Right lung (tissue), 10 donors: ENCODE results near the gene RCN1. TPM values are rescaled to one million over a fixed set of nuclear protein-coding genes. Genes with fewer than 3 reads are reported as not detected.
"Not testable (repeated sequence)": the region's sequence is repeated elsewhere in the genome, so short reads cannot be mapped to it uniquely, and the experiment has no call there.

Source experiments
- DNase-seq, 2 donors: peaks; one replicate each; pipeline ENCODE4 v3.0.0-alpha.2; 2013
- long read RNA-seq, 8 donors: transcript quantifications; one replicate each; lab custom pipeline, GENCODE V29; 2026
- polyA plus RNA-seq, 5 donors: library from polyadenylated mRNA; unstranded; fragments of 120-200 nt; gene quantifications; one replicate each; pipeline versions ENCODE4 v1.2.1 to v1.2.3, GENCODE V29; 2013; ENCODE audit warnings: inconsistent platforms in 1 of 5, low replicate concordance in 1 of 5; ENCODE audit not compliant: insufficient read length in 5 of 5, insufficient read depth in 1 of 5

The RCN1 gene
- polyA plus RNA-seq = 100 to 1,000 TPM; 179 to 226 (median 199) TPM
- long read RNA-seq, donor 1, transcript RCN1-201 (6 exons, 2,572 nt) = major isoform, 119 of 143 reads
- long read RNA-seq, donor 1, transcript RCN1-204 (2 exons, 2,653 nt) = minor isoform, 6 of 143 reads
- long read RNA-seq, donor 1, partial matches to known transcripts = 14 of 143 reads
- long read RNA-seq, donor 1, other reads (novel, unspliced or antisense) = 0 of 143 reads
- long read RNA-seq, donor 2, transcript RCN1-201 (6 exons, 2,572 nt) = major isoform, 62 of 91 reads
- long read RNA-seq, donor 2, partial matches to known transcripts = 26 of 91 reads
- long read RNA-seq, donor 2, other reads (novel, unspliced or antisense) = 0 of 91 reads
- long read RNA-seq, donor 3, transcript RCN1-201 (6 exons, 2,572 nt) = major isoform, 73 of 77 reads
- long read RNA-seq, donor 3, partial matches to known transcripts = 0 of 77 reads
- long read RNA-seq, donor 3, other reads (novel, unspliced or antisense) = 0 of 77 reads
- long read RNA-seq, donor 4, transcript RCN1-201 (6 exons, 2,572 nt) = major isoform, 59 of 71 reads
- long read RNA-seq, donor 4, partial matches to known transcripts = 7 of 71 reads
- long read RNA-seq, donor 4, other reads (novel, unspliced or antisense) = 0 of 71 reads
- long read RNA-seq, donor 5, transcript RCN1-201 (6 exons, 2,572 nt) = major isoform, 107 of 136 reads
- long read RNA-seq, donor 5, partial matches to known transcripts = 21 of 136 reads
- long read RNA-seq, donor 5, other reads (novel, unspliced or antisense) = 0 of 136 reads
- long read RNA-seq, donor 6, transcript RCN1-201 (6 exons, 2,572 nt) = major isoform, 91 of 99 reads
- long read RNA-seq, donor 6, transcript RCN1-207 (5 exons, 2,416 nt) = minor isoform, 5 of 99 reads
- long read RNA-seq, donor 6, partial matches to known transcripts = 0 of 99 reads
- long read RNA-seq, donor 6, other reads (novel, unspliced or antisense) = 0 of 99 reads
- long read RNA-seq, donor 7, transcript RCN1-201 (6 exons, 2,572 nt) = major isoform, 81 of 82 reads
- long read RNA-seq, donor 7, partial matches to known transcripts = 0 of 82 reads
- long read RNA-seq, donor 7, other reads (novel, unspliced or antisense) = 0 of 82 reads
- long read RNA-seq, donor 8, transcript RCN1-201 (6 exons, 2,572 nt) = major isoform, 32 of 35 reads
- long read RNA-seq, donor 8, partial matches to known transcripts = 0 of 35 reads
- long read RNA-seq, donor 8, other reads (novel, unspliced or antisense) = 0 of 35 reads

DNA sequence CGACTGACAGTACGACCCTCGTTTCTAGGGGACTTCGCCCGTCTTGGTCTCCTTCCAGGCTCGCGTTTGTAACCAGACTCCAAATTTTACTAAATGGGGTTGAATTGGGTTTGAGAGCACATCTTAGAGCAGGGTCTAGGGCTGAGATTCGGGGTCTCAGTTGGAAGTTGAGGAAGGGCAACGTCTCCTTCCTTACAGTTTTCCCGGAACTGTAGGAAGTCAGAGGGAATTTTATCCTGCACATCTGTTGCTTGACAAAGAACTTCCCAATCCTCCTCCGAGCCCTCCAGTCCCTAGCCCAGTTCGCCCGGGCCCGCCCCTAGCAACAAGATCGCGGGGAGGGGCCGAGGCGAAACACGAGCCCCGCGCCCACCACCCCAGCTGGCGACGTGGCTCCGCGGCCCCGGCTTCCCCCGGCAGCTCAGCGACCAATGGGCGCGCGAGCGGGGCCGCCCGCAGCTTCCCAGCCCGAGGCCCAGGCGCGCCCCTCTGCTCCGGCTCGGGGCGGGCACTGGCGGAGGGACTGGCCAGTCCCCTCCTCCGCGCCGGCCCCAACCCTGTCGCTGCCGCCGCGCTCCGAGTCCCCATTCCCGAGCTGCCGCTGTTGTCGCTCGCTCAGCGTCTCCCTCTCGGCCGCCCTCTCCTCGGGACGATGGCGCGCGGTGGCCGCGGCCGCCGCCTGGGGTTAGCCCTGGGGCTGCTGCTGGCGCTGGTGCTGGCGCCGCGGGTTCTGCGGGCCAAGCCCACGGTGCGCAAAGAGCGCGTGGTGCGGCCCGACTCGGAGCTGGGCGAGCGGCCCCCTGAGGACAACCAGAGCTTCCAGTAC, at the start of gene RCN1:
TSS of gene RCN1 (plus strand) at position 530 of the 826 bp plus-strand sequence. CDS start at position 653, 123 bp downstream.
- peak; percentile 90 to 91 for DNase-seq

DNA sequence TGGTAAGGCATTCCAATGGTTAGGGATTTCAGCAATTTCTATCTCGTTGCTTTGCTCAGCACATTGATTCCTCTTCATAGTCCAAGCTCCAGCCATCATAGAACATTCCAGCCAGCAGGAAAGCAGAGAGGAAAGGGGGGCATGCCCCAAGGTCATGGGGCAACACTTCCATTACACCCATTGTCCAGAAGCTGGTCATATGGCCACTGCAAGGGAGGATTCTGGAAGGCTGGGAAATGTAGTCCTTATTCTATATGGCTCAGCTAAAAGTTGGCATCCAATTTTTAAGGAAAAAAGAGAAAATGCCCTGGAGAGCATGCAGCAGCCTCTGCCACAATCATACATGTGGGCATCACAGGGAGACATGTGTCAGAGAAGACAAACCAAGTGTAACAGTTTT, 47.1 kb upstream of the RCN1 start:
- no peak for DNase-seq

DNA sequence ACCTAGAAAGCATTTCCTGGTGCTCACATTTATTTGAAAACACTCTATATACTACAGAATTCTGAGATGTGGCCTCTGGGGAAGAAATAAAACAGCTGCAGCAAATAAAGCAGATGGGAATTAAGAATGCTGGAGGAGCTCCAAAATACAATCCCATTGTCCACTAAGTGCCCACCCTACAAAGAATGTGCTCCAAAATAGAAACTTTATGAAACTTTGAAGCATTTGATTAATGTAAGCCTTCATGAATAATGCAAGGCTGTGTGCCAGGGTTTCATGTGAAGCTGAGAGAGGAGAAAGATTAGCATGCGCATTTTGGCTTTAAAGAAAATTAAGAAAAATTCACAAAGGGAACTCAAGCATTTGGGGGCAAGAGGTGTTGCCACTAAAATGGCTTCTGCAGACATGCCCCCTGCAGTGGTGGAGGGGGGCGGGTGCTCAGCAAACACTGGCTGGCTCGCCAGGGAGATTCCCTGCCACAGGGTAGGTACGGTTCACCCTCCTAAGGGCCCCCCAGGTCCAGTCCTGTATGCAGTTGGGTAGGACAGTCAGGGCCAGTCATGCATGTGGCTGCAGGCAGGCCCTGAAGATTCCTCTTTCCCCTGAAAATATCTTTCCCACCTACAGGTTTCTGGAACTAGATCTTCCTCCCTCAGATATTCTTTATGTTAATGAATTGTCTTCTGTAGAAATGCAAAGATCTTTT, 46.6 kb upstream of the RCN1 start:
- peak in 1 of 2 donors; percentile 5 for DNase-seq

DNA sequence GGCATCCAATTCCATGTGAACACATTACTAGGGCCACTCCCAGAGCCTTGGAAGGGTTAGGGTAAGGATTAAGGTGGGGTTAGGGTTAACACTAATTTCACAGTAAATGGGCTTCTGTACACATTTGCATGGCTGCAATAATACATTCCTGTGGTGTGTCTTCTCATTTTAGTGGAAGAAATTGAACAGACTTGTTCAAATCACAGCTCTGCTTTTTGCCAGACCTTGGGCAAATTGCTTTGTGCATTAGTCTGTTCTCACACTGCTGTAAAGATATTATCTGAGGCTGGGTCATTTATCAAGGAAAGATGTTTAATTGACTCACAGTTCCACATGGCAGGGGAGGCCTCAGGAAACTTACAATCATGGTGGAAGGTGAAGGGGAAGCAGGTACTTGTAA, 45.4 kb upstream of the RCN1 start:
- DNase-seq = no peak

DNA sequence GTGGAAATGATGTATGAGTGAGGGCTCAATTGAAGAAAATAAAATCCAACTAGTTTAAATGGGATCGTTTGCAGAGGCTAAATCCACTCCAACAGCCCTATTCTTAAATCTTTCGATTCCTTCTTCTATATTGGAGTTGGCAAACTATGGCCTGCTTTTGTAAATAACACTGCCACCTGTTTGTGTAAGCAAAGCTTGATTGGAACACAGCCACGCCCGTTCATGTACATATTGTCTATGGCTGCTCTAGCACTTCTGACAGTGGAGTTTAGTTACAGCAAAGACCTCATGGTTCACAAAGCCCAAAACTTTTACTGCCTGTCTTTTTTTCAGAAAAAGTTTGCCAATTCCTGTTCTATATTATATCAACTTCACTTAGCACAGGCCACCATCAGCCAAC, 40.6 kb upstream of the RCN1 start:
- DNase-seq = no peak

DNA sequence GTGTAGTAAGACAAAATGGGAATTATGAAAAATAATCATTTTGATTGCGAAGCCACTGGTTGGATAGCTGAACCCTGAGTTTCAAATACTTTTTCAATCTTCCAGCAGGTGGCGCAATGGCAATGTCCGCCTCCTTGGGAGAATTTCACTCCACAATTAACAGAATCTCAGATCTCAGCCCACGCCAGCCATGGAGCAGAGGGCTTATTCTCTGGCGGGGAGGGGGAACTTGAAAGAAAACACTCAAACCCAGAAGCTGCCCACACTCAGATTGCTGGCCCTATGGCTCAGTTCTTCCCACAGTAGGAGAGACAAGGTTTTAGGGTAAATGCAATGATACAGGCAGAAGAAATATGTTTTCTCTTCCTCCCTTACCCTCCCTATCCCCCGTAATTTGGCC, 38.7 kb upstream of the RCN1 start:
- peak; percentile 29 to 54 for DNase-seq

DNA sequence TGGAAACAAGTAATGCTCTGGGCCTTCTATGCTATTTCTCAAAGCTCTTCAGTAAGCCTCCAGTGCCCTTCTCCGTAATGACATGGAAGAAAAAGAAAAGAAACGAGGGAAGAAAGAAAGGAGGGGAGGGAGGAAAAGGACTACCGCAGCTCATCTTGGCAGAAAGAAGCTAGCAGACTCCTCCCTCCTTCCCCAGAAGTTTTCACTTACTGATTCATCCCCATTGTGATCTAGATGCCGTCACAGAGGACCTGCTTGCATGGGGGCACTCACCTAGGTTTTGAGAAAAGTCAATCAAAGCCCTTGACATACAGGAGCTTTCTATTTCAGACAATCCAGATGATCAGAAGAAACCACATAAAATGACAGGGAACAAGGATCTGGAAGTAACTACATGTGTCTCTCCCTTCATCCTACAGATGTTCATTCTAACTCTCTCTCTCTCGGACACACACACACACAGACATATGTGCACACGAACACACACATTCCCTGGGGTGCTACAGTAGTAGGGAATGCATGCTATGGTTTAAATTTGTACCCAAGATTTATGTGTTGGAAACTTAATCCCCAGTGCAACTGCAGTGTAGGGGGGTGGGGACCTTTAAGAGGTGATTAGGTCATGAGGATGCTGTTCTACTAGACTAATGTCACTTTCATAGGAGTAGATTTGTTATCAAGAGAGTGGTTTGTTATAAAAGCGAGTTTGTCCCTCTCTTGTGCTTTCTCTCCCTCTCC, 37.6 kb upstream of the RCN1 start:
- DNase-seq = no peak

DNA sequence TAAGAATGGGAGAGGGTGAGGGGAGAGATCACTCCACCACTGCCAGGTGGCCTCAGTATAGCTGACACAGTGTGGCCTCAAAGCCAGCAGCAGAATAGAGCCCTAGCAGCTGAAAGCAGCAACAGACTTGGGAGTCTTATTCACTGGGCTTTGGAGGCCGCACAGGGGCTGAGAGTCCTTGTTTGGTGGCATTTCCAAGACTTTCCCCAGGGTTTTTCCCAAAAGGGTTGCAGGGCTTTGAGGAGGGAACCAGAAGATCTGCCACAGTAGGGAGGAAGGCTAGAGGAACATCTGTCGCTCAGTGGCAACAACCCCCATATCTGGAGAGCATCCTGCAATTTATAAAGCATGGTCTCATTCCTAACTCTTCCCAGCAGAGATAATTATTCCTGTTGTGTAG, 35.0 kb upstream of the RCN1 start:
- DNase-seq = no peak

DNA sequence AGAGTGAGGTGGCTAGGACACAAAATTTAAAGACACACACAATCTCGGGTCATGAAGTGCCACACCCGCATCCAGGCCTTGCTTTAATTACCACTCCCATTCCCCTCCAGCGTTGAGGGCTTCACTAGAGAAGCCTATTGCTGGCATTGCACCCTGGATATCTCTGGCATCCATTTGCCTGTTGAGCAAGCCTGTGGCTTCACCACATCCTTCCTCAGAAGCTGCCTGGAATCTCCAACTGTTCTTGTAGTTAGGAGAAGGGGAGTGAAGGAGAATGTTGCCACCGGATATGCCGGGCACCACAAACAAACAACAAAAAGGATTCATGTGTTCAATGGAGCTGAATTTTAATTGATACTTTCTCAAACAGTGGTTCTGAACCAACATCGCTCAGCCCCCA, 34.4 kb upstream of the RCN1 start:
- DNase-seq = no peak

DNA sequence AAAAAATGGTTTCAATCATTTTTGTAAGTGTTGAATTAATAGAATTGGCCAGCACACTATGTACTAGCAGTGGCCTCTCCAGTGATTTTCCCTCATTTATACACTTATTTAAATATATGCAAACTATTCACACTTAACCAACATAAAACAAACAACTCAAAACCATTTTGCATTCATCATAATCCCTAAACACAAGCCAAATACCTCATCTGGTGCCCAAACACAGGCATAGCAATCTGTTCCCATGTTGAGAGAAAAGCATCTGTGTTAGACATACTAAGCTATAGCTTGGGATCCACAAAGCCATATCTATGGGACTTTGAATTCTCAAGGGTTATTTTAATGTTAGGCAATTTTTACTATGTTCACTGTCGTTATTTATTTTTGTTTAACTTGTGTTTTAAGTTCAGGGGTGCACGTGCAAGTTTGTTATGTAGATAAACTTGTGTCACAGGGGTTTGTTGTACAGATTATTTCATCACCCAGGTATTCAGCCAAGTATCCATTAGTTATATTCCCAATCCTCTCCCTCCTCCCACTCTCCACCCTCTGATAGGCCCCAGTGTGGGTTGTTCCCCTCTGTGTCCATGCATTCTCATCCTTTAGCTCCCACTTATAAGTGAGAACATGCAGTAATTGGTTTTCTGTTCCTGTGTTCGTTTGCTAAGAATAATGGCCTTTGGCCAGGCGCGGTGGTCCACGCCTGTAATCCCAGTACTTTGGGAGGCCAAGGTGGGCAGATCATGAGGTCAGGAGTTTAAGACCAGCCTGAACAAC, 31.0 kb upstream of the RCN1 start:
- no peak for DNase-seq

DNA sequence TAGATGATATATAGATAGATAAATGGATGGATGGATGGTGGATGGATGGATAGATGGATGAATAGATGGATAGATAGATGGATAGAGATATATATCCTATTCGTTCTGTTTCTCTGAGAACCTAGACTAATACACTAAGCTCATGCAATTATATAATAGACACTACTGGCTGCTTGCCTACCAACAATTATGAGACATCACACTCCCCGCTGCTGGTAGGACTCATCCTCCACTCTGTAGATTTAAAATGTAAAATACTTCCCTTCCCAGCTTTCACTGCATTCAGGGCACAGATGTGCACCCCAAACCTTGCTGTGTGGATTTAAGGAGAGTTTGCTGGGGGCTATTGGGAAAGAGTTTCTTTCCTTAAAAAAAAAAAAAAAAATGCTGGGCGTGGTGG, 28.3 kb upstream of the RCN1 start:
- DNase-seq = no peak

DNA sequence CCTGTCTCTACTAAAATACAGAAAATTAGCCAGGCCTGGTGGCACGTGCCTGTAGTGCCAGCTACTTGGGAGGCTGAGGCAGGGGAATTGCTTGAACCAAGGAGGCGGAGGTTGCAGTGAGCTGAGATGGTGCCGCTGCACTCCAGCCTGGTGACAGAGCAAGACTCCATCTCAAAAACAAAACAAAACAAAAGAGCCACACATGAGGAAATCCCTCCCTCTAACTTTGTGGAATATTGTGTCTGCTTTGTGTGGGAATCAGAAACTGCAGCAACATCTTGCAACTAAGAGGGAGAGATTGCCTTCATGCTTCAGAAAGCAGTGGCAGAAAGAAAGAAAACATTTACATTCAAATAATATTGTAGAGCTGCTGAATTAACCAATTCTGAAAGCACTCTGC, 27.8 kb upstream of the RCN1 start:
- not testable (repeated sequence) for DNase-seq

DNA sequence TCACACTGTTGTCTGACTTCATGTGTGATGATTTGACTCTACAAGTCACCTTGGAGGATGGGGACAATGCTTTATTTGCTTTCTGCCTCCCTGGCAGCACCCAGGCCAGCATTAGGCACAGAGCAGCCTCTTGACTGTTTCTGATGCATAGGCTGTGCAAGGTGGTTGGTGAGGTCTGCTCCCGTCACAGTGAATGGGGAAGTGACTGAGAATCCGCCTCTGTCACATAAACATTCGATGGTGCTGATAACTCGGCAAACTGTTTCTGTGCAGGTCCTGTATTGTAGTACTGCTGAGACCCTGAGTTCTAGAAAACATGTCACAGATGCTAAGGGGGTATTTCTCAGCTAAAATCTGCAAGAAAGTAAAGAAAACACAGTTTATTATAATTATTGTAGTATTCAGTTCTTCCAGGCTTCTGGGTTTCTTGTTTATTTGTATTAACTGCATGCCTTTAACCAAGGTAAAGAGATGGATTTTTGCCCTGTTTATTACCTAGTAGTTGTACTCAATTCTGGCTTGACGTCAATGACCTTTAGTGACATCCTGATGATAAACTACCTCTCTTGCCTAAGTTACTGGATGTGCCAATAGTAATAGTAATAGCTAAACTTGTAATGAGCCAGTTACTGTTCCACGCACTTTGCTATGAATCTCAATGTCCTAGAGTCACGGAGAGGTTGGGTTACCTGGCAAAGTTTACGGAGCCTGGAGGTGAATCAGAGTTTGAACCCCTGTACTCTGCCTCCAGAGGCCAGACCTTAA, 24.8 kb upstream of the RCN1 start:
- no peak for DNase-seq

DNA sequence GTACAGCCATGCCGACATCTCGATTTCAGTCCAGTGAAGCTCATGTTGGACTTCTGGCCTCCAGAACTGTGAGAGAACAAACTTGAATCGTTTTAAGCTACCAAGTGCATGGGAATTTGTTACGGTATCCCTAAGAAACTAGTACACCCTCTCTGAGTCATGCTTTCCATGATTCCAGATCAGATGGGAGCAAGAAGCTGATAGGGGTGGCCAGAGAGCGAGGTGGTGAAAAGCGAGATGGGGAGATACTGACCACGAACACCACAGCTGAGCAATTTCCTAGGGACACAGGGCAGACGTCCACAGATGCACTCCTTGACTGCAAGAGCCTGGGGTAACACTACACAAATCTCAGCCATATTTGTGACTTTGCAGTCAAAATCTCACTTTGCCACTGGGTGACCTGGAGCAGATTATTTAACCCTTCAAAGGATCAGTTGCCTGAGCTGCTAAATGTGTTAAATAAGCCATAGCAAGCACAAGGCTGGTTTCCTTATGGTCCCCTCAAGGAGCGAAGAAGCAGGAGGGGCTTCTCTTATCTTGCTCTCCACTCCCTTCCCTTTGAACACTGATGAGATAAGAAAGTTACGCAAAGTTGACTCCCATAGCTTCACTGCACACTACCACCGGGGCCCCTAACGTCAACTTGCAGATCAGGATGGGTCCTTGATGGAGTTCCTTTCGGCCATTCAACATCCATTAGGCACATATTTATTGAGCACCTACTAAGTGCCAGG, 22.6 kb upstream of the RCN1 start:
- no peak for DNase-seq

DNA sequence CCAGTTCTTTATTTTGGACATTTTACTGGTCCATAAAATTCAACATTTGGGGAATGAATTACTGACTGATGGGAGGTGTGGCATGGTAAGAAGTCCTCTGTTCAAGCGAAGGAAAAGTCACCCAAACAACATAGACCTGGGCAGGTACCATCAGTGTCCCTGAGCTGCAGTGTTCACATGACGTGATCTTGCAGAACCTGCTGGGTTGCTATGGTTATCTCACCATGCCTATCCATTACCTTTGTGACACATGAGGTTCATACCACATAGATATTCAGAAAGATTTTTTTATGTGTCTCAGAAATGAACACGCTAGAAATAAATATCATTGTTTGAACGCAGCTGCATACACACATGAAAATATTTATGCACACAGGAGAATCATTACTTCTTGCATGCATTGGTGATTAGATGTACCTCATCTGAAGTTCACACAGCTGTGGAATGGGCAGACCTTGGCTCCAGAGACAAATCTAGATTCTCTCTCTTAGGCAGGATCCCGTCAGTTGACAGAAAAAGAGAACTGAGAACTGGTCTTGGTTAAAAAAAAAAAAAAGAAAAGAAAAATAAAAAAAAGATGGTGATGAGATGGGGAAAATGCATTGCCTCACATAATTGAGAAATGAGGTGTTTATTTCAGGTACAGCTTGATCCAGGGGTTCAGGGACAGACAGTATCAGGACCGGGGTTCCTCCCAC, 21.4 kb upstream of the RCN1 start:
- no peak for DNase-seq

DNA sequence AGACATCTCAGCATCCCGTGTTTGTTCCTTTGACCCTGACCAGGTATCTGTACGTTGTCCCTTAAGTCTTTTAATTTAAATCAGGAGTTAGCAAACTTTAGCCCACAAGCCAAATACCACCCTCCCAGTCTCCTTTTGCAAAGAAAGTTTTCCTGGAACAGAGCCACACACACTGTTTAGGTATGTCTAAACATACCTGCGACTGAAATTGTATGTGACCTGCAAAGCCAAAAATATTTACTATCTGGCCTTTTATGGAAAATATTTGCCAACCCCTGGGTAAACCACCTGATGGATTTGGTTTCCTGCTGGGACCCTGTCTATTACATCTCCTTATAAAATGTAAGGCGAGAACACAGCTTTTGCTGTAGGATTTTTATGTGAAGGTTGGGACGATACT, 20.2 kb upstream of the RCN1 start:
- DNase-seq = no peak

DNA sequence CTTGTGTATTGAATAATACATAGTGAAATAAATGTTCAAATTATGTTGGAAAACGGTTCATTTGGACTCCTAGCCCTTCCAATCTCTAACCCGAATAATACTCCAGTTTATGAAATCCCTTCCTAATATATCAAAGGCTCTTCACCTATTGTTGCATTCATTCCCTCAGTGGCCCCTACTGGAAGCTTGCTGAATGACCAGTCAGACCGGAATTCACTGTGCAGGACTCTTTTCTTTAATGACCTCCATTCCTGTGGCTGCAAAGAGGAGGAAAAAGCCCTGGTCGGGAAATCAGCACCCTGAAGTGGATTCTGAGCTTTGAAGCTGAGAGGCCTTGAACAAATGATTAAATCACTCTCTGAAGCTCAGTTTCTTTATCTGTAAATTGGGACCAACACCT, 19.1 kb upstream of the RCN1 start:
- DNase-seq = peak; percentile 29 to 32
